GM12875 (cell line): ENCODE results near the gene RFX2.

Source experiments
- H3K4me3 ChIP-seq: one replicate; pipeline ENCODE4 v1.5.1; 2011; ENCODE audit warnings: low read depth, low read length, control low read depth
- CTCF ChIP-seq: IDR thresholded peaks from 2 replicates; pipeline ENCODE4 v1.5.1; 2011; ENCODE audit warnings: low read depth, mild to moderate bottlenecking, control low read depth, inconsistent platforms, low read length, moderate library complexity, borderline replicate concordance; ENCODE audit not compliant: insufficient read depth

RFX2 gene

GRCh38 chr19:6132482-6132881, 22.2 kb upstream of the RFX2 start:
- no peak overlapping the region for H3K4me3 ChIP-seq
- TF ChIP-seq CTCF: no peak

DNA sequence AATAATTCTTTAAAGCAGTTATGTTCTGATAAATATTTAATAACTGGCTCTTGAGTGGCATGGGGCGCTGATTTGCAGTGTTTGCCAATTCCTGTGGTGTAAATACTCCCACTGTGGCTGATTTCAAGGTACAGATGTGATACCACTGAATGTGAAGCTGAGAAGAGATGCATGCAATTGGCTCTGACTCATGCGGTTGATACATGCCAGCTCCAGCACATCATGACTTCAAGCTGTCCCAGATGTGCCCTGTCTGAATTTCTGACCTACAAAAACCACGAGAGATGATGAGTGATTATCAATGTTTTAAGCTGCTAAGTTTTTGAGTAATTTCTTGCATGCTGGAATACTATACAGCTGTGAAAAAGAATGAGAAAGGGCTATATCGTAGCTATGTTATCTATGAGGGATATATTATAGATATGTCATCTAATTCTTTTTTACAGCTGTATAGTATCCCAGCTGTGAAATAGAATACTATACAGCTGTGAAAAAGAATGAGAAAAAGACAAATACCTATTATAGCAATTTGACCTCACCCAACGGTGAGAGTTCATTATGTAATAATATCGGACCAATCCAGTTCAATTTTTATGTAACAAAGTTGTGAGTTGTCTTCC, 17.5 kb upstream of the RFX2 start:
- no peak for TF ChIP-seq CTCF
- H3K4me3 ChIP-seq: no peak overlapping the region

- peak; percentile 63 for TF ChIP-seq CTCF
- H3K4me3 ChIP-seq: no peak overlapping the region
Measured at GRCh38 chr19:6126335-6126974, 16.2 kb upstream of the RFX2 start.

GRCh38 chr19:6125571-6125989, 15.3 kb upstream of the RFX2 start:
- H3K4me3 ChIP-seq: no peak overlapping the region
- TF ChIP-seq CTCF: peak; percentile 90

DNA sequence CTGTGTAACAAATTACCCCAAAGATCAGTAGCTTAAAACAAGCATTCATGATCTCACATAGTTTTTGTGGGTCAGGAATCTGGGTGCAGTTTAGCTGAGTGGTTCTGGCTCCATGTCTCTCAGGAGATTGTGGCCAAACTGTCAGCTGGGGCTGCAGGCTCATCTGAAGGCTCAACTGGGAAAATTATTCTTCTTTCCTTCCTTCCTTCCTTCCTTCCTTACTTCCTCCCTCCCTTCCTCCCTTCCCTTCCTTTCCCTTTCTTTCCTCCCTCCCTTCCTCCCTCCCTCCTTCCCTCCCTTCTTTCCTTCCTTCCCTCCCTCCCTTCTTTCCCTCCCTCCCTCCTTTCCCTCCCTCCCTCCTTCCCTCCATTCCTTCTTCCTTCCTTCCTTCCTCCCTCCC, 8.7 kb upstream of the RFX2 start:
- TF ChIP-seq CTCF: no peak
- H3K4me3 ChIP-seq: no peak overlapping the region

DNA sequence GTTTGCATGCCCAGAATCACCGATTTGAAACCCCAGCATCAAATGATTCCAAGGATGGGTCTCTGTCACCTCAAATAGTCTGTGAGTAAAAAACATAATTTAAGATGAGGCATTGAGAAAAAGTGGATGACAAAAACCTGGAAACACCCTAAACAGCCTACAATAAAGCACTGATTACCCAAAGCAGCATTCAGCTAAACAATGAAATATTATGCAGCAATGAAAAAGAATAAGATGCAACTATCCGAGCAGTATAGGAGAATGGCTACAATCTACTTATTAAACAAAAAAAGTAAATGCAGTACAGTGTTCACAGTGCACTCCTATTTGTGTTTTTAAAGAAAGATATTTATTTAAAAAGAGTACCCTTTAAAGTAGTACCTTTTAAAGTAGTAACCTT, 7.7 kb upstream of the RFX2 start:
- no peak for TF ChIP-seq CTCF
- no peak overlapping the region for H3K4me3 ChIP-seq

DNA sequence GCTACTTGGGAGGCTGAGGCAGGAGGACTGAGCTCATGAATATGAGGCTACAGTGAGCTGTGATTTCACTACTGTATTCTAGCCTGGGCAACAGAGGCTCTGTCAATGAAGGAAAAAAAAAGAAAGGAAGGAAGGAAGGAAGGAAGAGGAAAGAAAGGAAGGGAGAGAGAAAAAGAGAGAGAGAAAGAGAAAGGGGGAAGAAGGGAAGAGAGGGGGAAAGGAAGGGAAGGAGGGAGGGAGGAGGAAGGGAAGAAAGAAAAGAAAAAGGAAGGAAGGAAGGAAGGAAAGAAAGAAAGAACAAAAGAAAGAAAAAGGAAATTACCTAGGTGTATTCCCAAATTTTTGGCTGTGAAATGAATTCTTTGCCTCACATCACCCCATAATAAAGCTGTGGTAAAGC, 7.2 kb upstream of the RFX2 start:
- no peak overlapping the region for H3K4me3 ChIP-seq
- no peak for TF ChIP-seq CTCF
